GM19043 (cell line): ENCODE results near the gene ADAMTS18.

Experiments
- ATAC-seq: cut with Tn5 transposase; IDR thresholded peaks from one replicate; pipeline ENCODE4 v1.9.1; 2021; ENCODE audit warnings: low read depth; ENCODE audit not compliant: unreplicated experiment

ADAMTS18 gene

DNA sequence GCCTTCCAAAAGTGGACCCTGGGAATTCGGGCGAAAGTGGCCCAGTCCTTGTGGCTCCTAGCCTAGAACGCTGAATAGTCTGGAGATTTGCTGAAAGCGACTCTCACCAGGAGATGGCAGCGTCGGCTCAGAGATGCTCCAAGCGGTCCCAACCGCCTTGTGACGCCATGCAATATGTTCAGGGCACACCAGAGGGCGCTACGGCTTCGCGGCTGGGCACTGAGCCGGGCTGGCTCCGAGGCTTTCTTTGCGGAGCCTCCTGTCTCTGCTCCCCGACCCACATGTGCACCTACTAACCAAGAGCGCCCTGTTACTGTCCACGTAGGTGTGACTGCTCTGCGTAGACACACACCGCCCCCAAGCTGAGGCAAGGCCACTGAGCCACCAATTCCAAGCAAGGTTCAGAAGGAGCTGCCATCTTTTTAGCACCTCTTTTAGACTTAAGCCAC, 198.7 kb downstream of the ADAMTS18 start:
- ATAC-seq: peak; percentile 98

DNA sequence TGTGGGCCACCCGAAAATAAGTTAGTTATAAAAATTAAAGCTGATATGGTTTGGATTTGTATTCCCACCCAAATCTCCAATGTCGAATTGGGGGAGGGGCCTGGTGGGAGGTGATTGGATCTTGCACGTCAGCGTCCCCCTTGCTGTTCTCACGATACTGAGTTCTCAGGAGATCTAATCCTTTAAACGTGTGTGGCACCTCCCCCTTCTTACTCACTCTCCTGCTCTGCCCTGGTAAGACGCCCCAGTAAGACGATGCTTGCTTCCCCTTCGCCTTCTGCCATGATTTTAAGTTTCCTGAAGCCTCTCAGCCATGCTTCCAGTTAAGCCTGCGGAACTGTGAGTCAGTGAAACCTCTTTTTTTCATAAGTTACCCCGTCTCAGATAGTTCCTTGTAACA, 200.2 kb downstream of the ADAMTS18 start:
- ATAC-seq: no peak

DNA sequence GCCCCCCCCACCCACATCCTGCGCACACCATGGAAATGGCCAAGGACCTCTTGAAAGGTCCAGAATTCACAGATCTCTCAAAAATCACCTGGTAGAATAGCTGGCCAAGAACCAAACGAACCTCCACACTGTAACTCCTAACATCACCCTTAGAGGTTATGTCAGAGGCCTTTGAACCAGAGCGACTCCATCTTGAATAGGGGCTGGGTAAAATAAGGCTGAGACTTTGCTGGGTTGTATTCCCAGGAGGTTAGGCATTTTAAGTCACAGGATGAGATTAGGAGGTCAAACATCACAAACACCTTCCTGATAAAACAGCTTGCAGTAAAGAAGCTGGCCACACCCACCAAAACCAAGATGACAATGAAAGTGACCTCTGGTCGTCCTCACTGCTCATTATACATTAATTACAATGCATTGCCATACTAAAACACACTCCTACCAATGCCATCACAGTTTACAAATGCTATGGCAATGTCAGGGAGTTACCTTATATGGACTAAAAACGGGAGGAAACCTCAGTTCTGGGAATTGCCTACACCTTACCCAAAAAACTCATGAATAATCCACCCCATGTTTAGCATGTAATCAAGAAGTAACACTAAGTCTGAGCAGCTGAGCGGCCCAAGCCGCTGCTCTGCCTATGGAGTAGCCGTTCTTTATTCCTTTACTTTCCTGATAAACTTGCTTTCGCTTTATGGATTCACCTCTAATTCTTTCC, 200.9 kb downstream of the ADAMTS18 start:
- ATAC-seq: no peak
